Retinal pigment epithelial cell (primary cell): ENCODE data around the gene NTSR1.

Experiments used
- DNase-seq: peaks from one replicate; pipeline ENCODE4 v3.0.0-alpha.2; 2010; ENCODE audit warnings: low read depth
- H3K4me3 ChIP-seq: 2 replicates; pipeline ENCODE4 v1.5.1; 2011; ENCODE audit warnings: mild to moderate bottlenecking, low read length, control low read depth, moderate library complexity
- TF ChIP-seq, protein P1 (sequence below): conservative IDR thresholded peaks from 2 replicates; pipeline ENCODE4 v1.5.1; 2011; ENCODE audit warnings: low read depth, low read length, control low read depth, inconsistent platforms

Gene NTSR1

DNA sequence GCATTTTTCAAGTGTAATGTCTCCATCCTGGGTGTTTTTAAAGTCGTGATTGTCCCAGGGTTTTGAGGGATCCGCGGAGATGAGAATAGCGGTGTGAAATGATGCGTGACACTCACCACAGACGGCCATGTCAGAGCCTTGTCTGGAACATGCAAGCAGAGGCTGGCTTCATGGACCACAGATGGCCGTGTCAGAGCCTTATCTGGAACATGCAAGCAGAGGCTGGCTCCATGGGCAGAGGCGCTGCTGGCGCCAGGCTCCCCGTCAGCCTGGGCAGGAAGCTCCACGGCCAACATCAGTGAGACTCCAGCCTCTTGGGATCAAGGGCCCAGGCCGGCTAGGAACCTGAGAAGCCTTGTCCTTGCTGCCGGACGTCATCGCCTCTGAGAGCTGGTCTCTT, 80.0 kb downstream of the NTSR1 start:
- no peak for DNase-seq
- H3K4me3 ChIP-seq = no peak overlapping the region
- TF ChIP-seq, protein P1, sequence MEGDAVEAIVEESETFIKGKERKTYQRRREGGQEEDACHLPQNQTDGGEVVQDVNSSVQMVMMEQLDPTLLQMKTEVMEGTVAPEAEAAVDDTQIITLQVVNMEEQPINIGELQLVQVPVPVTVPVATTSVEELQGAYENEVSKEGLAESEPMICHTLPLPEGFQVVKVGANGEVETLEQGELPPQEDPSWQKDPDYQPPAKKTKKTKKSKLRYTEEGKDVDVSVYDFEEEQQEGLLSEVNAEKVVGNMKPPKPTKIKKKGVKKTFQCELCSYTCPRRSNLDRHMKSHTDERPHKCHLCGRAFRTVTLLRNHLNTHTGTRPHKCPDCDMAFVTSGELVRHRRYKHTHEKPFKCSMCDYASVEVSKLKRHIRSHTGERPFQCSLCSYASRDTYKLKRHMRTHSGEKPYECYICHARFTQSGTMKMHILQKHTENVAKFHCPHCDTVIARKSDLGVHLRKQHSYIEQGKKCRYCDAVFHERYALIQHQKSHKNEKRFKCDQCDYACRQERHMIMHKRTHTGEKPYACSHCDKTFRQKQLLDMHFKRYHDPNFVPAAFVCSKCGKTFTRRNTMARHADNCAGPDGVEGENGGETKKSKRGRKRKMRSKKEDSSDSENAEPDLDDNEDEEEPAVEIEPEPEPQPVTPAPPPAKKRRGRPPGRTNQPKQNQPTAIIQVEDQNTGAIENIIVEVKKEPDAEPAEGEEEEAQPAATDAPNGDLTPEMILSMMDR = no peak

DNA sequence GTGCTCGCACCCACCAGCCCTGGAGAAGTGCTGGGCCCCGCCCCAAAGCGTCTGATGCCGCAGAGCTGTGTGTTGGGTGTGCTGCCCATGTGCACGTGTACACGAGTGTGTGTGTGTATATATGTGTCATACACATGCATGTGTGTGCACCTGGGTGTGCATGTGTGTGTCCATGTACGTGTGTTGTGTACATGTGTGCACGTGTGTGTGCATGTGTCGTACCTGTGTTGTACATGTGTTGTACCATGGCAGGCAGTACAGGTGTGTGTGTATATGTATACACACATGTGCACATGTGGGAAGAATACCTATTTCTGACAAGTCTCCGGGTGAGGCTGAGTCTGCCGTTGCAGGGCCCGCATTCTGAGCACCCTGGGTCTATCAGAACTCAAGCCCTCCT, 81.4 kb downstream of the NTSR1 start:
- TF ChIP-seq, protein P1 = no peak
- DNase-seq = no peak
- H3K4me3 ChIP-seq = no peak overlapping the region

DNA sequence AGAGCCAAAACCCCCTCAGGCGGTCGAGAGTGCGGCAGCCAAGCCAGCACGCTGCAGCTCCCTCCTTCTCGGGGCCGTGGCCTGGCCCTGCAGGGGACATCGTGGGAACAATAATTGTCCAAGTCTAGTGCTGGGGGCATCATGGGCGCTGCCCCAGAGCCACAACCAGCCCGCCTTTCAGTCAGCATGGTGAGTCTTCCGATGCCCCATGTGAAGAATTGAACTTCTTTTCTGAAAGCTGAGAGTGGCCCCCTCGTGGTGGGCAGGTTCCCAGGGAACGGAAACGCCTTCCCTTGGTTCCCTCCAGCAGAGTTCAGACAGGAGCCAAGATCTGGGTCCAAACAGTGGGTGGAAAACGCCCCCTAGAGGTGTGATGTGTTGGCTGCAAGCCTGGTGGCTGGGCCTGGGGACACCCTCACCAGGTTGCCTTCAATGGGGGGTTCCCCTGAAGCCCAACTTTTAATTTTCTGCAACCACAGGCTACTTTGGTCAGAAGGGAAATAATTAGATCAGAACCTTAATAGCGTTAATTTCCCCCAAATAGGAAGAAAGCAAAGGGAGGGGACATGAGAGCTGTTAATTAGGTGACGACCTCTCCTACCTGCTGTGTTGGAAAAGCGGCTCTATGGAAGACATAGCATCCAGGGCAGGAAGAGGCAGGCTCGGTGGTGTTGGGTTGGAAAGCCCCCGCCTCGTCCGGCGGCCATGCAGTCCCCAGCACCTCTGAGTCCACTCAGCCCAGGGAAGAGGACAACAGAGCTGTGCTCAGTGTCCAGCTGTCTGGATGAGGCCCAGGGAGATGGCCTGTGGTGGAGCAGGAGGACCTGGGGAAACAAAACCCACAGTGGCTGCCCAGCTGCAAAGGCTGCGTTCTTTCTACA, 82.9 kb downstream of the NTSR1 start:
- no peak for DNase-seq
- TF ChIP-seq, protein P1 = peak; percentile 99
- no peak overlapping the region for H3K4me3 ChIP-seq

DNA sequence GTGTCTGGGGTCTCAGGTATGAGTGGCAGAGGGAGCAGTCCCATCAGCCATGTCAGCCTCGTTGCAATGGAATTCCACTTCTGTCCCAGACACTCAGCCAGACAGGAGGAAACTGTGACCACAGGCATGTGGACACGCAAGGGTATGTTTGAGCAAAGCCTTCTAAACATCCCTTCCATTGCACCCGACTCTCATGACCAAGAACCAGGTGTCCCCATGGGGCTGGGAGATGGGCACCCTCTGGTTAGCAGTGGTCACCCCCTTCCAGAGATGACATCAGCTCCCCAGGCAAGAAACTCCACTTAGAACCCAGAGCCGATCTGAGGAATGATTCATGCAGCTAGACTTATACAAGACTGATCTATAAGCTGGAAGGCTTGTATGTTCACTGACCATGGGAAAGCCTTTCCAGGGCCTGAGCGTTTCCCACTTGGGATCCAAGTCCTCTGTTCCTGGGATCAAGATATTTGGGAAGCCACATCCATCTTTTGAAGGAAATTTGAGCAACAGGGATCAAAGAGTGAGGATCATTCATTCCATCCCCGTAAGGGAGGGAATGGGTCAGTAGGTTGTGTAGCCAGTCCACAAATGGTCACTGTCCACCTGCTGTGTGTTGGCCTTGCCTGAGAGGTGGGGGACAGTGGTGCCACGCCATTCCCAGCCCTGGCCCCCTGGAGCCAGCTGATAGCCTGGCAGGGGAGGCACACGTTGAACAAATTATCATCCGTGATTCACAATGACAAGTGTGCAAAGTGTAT, 83.7 kb downstream of the NTSR1 start:
- DNase-seq = no peak
- no peak overlapping the region for H3K4me3 ChIP-seq

DNA sequence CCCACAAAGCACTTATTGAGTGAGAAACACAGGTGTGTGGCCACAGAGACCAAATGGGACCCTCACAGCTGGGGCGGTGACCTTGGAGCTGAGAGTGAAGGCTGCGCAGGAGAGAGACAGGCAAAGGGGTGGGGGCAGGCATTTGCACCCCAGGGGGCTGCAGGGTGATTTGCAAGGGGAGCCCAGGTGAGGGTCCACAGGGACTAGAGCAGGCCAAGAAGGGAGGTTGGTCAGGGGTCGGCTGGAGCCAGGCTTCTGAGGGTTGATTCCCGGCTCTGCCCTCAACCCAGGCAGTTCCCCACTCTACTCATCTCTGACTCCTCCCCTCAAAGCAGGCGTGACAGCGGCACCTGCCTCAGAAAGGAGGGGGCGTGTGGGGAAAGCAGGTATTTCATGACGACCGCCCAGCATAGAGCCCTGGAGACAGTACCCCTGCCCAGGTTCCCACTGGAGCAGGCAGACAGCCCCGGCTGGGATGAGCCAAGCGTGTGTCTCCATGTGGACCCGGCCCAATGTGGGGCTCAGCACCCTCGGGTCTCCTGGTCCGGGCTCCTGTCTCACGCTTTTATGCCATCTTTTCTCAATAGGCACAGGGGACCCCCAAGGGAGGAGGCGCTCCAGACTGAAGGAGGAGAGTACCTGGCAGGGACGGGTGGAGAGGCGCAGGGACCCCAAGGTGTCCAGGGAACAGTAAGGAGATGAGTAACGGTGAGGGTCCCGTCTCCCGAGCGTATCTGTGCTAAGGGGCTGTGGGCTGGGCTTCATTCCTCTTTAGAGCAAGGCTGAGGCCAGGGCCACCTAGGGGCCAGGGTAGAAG, 84.5 kb downstream of the NTSR1 start:
- no peak for DNase-seq
- no peak overlapping the region for H3K4me3 ChIP-seq
- TF ChIP-seq, protein P1 = no peak

More for the DNA sequence above, 83.7 kb downstream of the NTSR1 start:
- TF ChIP-seq, protein P1 = no peak

DNA sequence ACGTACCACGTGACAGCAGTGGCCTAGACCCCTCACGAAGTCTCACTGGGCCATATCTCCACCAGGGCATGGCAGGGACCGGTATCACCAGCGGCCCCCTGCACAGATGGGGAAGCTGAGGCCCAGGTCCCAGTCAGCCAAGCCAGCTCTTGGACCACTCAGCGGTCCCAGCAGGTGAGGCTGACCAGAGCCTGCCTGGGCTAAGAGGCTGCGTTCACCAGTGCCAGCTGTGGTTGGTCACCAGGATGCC, 85.0 kb downstream of the NTSR1 start:
- DNase-seq = no peak
- TF ChIP-seq, protein P1 = no peak
- H3K4me3 ChIP-seq = peak overlapping the region; percentile 32
